ENCODE data around the gene NRN1. TPM values are rescaled to one million over a fixed set of nuclear protein-coding genes. Genes with fewer than 3 reads are reported as not detected.

Gene NRN1
- total RNA-seq, 2 donors from 2014 or later: 0.44 to 0.57 TPM

DNA sequence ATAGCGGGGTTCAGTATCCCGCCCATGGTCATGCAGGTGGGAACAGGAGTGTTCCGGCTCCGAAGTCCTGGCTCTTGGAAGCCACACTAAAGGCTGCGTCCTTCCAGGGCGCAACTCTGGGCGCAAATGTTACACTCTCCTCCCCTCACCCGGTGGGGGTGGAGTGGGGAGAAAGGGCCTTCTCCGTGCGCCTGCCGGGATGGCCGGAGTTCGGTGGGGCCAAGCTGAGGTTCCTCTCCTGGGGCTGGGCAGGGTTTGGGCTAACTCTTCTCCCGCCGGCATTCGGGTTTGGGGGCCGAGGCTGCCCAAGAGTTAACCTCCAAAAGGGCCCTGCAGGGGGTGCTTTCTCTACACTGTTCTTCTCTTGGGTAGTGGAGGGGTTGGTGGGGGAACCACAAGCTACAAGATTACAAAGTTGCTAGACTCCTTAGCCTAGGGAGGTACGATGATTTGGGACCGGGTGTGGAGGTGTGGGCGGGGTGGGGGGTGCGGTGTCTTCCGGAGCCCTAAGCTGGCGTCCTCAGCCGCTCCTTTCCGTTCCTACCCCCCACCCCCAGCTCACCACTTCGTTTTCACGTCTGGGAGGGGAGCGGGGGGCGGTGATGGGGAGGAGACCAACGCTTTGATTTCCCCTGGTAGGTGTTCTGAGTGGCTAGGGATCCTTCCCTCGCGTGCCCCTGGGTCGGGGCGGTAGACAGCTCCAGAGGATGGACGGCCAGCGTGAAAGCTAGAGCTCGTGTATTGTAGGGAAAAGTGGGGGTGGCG lies 12.3 kb downstream of the NRN1 start:
- Mint-ChIP-seq H3K27me3 (ENCODE audit: insufficient read depth) (peaks cover 98% of the 10 kb centered on the region), H3K27ac (no peak overlapping the region), H3K36me3 (ENCODE audit: low read depth) (no peaks in the 10 kb centered on the region), H3K4me3 (peak overlapping the region; percentile 34), H3K4me1 (peaks cover 39% of the 10 kb centered on the region), H3K9me3 (no peaks in the 10 kb centered on the region)
- no peak overlapping the region for H3K9ac ChIP-seq (ENCODE audit: extremely low read depth, low read length, poor library complexity, severe bottlenecking)
- H3K4me3 ChIP-seq (ENCODE audit: low read length): no peak overlapping the region
- WGBS, 2 experiments (ENCODE audit: insufficient coverage in 1 of 2, insufficient read length in 1 of 2): 6 to 13% methylated on average over 6 to 32 of the region's 38 CpGs
- no peaks in the 10 kb centered on the region for H3K9me3 ChIP-seq (ENCODE audit: control insufficient read depth, low read length)
- H3K36me3 ChIP-seq (ENCODE audit: control insufficient read depth, insufficient read depth, low read length): no peaks in the 10 kb centered on the region
- TF ChIP-seq, protein P1, sequence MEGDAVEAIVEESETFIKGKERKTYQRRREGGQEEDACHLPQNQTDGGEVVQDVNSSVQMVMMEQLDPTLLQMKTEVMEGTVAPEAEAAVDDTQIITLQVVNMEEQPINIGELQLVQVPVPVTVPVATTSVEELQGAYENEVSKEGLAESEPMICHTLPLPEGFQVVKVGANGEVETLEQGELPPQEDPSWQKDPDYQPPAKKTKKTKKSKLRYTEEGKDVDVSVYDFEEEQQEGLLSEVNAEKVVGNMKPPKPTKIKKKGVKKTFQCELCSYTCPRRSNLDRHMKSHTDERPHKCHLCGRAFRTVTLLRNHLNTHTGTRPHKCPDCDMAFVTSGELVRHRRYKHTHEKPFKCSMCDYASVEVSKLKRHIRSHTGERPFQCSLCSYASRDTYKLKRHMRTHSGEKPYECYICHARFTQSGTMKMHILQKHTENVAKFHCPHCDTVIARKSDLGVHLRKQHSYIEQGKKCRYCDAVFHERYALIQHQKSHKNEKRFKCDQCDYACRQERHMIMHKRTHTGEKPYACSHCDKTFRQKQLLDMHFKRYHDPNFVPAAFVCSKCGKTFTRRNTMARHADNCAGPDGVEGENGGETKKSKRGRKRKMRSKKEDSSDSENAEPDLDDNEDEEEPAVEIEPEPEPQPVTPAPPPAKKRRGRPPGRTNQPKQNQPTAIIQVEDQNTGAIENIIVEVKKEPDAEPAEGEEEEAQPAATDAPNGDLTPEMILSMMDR (conservative IDR thresholded peaks at IDR 0.05): peak; percentile 38
- H3K4me1 ChIP-seq (ENCODE audit: control insufficient read depth, insufficient read depth, low read length): peaks cover 3% of the 10 kb centered on the region
- peaks cover 100% of the 10 kb centered on the region for H3K27me3 ChIP-seq (ENCODE audit: control insufficient read depth, insufficient read depth, low read length, poor library complexity, severe bottlenecking)
- peak; percentile 78 for DNase-seq
- H3K27ac ChIP-seq (ENCODE audit: low read depth, low read length): no peak overlapping the region

DNA sequence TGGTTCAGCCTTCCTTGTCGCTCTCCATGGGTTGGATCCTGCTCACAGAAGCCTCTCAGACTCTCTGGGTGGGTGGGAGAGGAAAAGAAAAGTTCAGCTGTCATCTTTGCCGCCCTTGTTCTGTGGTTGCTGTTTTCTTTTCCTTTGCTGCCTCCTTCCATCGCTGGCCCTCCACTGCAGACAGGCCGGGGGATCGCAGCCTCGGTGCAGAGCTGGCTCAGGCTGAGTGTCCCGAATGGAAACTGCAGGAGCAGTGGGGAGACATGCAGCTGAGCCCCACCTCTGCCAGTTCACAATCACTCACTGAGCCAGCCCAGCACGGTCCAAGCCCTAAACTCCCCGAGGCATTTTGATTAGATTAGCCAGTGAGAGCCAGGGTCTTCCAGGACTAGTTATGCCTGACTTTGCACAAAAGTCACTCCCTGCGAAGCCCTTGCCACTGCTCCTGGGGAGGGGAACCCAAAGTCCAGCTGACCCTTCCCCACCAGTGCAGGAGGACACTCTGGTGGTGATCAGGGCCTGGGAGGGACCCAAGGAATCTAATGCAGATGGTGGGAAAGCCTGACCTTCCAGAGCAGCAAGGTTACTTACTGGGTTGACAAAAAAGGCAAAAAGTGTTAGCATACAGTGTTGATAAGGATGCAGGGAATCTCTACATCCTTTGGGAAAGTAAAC lies 14.0 kb downstream of the NRN1 start:
- Histone ChIP-seq H3K4me3 (ENCODE audit: low read length) (no peak overlapping the region), H3K9me3 (ENCODE audit: control insufficient read depth, low read length) (no peaks in the 10 kb centered on the region), H3K9ac (ENCODE audit: extremely low read depth, low read length, poor library complexity, severe bottlenecking) (no peak overlapping the region), H3K27ac (ENCODE audit: low read depth, low read length) (no peak overlapping the region), H3K36me3 (ENCODE audit: control insufficient read depth, insufficient read depth, low read length) (no peaks in the 10 kb centered on the region), H3K4me1 (ENCODE audit: control insufficient read depth, insufficient read depth, low read length) (no peaks in the 10 kb centered on the region), H3K27me3 (ENCODE audit: control insufficient read depth, insufficient read depth, low read length, poor library complexity, severe bottlenecking) (peaks cover 93% of the 10 kb centered on the region)
- Mint-ChIP-seq H3K4me3 (no peak overlapping the region), H3K9me3 (no peaks in the 10 kb centered on the region), H3K36me3 (ENCODE audit: low read depth) (no peaks in the 10 kb centered on the region), H3K27me3 (ENCODE audit: insufficient read depth) (peaks cover 93% of the 10 kb centered on the region), H3K4me1 (peaks cover 31% of the 10 kb centered on the region), H3K27ac (no peak overlapping the region)
- TF ChIP-seq, protein P1 (conservative IDR thresholded peaks at IDR 0.05): peak; percentile 46
- peak; percentile 73 for DNase-seq
- 20 to 40% methylated on average over 3 to 10 of the region's 10 CpGs for WGBS, 2 experiments (ENCODE audit: insufficient coverage in 1 of 2, insufficient read length in 1 of 2)

DNA sequence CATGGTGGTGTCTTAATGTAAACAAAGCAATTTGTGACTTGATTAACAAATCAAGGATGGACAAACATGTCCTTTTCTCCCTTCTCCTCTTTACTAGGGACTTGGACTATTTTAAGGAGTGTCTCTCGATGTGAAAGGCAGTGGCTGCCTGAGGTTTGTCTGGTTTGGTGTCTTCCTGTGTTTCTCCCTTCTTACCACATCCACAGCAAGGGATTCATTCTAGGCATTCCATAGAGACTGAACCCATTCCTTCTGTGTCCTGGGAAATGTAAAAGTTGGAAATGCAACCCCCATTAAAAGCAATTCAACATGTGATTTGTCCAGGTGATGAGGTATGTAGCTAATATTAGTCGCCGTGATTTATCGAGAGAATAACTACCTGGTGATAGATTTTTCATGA lies 15.9 kb downstream of the NRN1 start:
- H3K27me3 Mint-ChIP-seq (ENCODE audit: insufficient read depth): peaks cover 83% of the 10 kb centered on the region
- TF ChIP-seq, protein P1 (conservative IDR thresholded peaks at IDR 0.05): no peak

More for the DNA sequence above, 15.9 kb downstream of the NRN1 start:
- peaks cover 74% of the 10 kb centered on the region for H3K27me3 ChIP-seq (ENCODE audit: control insufficient read depth, insufficient read depth, low read length, poor library complexity, severe bottlenecking)
- Mint-ChIP-seq H3K9me3 (no peaks in the 10 kb centered on the region), H3K4me1 (peaks cover 24% of the 10 kb centered on the region), H3K4me3 (no peak overlapping the region), H3K27ac (no peak overlapping the region), H3K36me3 (ENCODE audit: low read depth) (no peaks in the 10 kb centered on the region)
- no peak overlapping the region for H3K4me3 ChIP-seq (ENCODE audit: low read length)
- no peaks in the 10 kb centered on the region for H3K4me1 ChIP-seq (ENCODE audit: control insufficient read depth, insufficient read depth, low read length)
- H3K9me3 ChIP-seq (ENCODE audit: control insufficient read depth, low read length): no peaks in the 10 kb centered on the region
- H3K36me3 ChIP-seq (ENCODE audit: control insufficient read depth, insufficient read depth, low read length): no peaks in the 10 kb centered on the region
- no peak overlapping the region for H3K27ac ChIP-seq (ENCODE audit: low read depth, low read length)
- DNase-seq: no peak
- H3K9ac ChIP-seq (ENCODE audit: extremely low read depth, low read length, poor library complexity, severe bottlenecking): no peak overlapping the region
- WGBS, 2 experiments (ENCODE audit: insufficient coverage in 1 of 2, insufficient read length in 1 of 2): 92% methylated on average over 4 of the region's 4 CpGs; no CpG with 5 or more reads in 1 of the 2 experiments
